AG10803 (cell line): ENCODE results near the gene LIPA.

ENCODE experiments used
- DNase-seq: peaks from one replicate; pipeline ENCODE4 v3.0.0; 2010; ENCODE audit warnings: low read depth
- H3K4me3 ChIP-seq: 2 replicates; pipeline ENCODE4 v1.5.1; 2011; ENCODE audit warnings: mild to moderate bottlenecking, low read length, control low read depth
- TF ChIP-seq, protein P1 (sequence below): conservative IDR thresholded peaks from 2 replicates; pipeline ENCODE4 v1.5.1; 2011; ENCODE audit warnings: mild to moderate bottlenecking, low read length, control low read depth, inconsistent platforms

Gene LIPA

DNA sequence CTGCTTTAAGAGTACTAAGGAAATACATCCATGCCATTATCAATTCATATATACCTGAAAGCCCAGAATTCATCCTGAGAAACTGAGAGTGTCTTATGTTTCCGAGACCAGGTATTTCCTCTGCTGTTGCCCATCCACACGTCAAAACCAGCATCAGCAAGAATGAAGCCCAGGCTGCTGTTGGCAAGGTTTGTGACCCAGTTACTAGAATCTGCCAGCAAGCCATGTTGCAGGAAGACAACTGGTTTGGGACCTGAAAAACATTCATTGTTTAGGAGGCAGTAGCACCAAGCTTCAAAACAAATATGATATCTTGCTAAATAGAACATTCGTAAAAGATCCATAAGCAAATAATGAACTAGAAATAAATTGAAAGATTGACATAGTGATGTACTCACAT is 23.4 kb downstream of the LIPA start:
- H3K4me3 ChIP-seq: no peak overlapping the region
- TF ChIP-seq, protein P1, sequence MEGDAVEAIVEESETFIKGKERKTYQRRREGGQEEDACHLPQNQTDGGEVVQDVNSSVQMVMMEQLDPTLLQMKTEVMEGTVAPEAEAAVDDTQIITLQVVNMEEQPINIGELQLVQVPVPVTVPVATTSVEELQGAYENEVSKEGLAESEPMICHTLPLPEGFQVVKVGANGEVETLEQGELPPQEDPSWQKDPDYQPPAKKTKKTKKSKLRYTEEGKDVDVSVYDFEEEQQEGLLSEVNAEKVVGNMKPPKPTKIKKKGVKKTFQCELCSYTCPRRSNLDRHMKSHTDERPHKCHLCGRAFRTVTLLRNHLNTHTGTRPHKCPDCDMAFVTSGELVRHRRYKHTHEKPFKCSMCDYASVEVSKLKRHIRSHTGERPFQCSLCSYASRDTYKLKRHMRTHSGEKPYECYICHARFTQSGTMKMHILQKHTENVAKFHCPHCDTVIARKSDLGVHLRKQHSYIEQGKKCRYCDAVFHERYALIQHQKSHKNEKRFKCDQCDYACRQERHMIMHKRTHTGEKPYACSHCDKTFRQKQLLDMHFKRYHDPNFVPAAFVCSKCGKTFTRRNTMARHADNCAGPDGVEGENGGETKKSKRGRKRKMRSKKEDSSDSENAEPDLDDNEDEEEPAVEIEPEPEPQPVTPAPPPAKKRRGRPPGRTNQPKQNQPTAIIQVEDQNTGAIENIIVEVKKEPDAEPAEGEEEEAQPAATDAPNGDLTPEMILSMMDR: no peak
- no peak for DNase-seq

DNA sequence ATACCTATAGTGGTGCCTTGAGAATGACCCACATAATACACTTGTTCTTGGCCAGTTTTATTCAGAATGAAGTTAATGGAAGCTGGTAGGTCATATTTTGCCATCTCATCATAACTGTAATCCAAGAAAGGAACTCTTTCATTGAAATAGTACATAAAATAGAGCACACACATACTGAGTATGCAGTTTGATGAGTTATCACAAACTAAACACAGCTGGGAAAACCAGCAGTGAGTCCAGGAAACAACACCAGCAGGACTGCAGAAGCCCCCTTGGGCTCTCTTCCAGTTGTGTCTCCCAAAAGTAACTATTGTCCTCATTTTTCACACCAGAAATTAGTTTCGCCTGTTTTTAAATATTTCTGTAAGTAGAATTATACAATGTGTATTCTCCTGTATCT is 24.7 kb downstream of the LIPA start:
- H3K4me3 ChIP-seq: no peak overlapping the region
- TF ChIP-seq, protein P1: no peak
- no peak for DNase-seq

DNA sequence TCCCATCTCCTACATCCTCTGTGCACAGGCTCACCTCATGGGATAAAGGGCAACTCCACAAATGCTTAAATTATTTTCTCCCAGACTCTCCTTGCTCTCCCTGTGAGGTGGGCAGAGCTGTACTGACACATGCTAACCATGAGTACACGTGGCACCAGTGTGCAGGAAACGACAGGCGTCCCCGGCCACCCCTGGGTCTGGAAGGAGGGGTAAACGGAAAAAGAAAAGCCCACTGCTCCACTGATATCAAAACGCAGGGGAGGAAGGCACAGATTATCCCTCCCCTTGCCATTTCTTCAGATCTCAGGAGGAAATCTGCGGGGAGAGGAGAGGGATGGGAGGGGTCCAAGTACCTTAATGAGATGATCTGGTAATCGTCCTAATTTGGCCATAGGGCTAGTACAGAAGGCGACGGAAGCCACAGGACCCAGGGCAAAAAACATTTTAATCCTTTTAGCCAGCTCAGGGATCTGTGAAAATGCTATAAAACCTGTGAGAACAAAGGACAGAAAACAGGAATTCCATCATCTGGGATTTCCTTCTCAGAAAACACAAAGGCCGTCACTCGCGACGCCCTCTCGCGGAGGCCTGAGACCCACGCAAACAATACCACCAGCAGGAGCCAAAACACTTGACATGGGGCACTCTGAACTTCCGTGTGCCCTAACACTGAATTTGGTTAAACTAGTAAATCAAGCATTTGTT is 26.7 kb downstream of the LIPA start:
- TF ChIP-seq, protein P1: peak; percentile 28; the same call in 1 of the 2 replicates
- H3K4me3 ChIP-seq: no peak overlapping the region
- no peak for DNase-seq

DNA sequence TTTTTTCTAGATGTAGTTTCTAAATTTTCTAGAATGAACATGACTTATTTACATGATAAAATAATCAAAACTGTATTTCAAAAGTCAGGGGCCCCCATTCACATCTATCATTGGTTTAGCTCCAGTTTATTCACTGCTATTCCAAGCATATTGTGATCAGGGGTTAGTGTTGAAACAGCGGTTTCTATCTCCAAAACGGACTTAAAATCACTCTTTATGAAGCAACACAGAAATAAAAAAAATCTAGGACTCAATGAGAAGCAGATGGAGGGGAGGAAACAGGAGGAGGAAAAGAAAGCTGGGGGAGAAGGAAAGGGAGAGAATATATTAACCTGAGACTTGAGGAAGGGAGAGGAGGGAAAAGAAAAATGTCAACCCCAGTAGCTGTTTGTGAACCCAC is 29.7 kb downstream of the LIPA start:
- TF ChIP-seq, protein P1: no peak
- DNase-seq: peak; percentile 64
- H3K4me3 ChIP-seq: no peak overlapping the region

DNA sequence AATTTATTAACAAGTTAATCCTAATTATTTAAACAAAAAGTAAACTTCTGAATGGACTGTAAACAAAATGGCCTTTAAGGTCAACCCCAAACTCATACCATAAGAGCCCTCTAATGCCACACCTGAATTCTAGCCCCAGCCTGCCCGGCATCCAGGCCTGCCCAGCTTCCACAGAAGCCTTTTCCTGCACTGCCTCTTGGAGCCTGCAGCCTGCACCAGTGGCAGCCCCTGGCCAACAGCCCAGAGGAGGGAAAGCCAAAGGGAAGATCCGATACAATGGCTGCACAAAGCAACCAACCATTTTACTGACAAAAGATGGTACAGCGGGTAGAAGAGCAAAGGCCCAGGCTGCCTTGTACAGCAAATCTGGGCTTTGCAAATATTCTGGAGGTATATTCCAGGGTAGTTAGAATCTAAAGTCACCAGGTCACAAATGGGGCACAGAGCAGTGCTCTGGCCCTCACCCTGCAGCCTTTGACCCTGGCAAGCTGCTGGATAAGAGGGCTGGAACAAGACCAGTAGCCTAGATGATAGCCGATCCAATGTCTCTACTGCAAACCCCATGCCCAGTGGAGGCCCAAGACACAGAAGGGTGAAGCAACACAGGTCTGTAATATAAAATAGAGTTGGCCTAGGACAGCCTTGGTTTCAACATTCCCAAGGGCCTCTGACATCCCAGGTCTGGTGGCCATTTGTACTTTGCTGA is 31.9 kb downstream of the LIPA start:
- TF ChIP-seq, protein P1: no peak
- no peak overlapping the region for H3K4me3 ChIP-seq
- DNase-seq: no peak

DNA sequence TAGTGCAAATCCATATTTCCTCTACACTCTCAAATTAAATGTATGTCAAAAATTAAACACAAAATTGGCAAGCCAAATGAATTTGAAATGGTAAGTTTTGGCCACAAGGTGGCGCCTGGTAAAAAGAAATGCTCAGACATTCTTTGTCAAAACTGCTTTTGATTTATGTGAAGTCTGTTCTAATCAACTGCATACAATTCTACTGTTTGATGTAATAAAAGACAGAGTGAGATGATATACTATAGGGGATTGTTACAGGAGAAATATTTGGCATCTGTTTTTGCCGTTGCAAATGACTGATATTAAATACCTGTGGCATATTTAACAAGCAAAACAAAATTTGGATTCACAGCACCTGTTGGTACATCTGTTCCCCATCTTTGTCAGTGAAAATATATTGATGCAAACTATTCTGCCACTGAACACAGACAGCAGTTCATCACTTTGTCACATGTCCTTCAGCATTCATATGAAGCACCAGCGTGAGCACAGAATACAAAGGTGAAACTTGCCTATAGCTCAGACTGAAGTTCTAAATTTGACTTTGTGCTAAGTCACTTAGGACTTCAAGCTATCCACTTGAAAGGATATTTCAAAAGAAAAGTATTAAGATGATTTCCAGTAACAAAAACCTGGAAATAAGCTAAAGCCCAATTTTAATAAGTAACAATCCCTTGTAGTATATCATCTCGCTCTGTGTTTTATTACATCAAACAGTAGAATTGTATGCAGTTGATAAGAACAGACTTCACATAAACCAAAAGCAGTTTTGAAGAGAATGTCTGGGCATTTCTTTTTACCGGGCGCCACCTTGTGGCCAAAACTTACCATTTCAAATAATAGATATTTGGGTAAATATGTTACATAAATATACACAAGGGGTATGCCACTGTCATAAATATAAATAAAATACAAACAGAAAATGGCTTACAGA is 34.3 kb downstream of the LIPA start:
- DNase-seq: peak; percentile 64
- no peak overlapping the region for H3K4me3 ChIP-seq
- TF ChIP-seq, protein P1: peak; percentile 71
